WERI-Rb-1 (cell line): ENCODE results near the gene MRGPRG.

ENCODE experiments used
- DNase-seq: peaks from one replicate; pipeline ENCODE4 v3.0.0-alpha.2; 2020
- H3K27ac ChIP-seq: fragments of 250-450 bp; sonication (Bioruptor Pico); 2 replicates; pipeline ENCODE4 v1.5.1; 2020; ENCODE audit warnings: mild to moderate bottlenecking, moderate library complexity
- H3K27me3 ChIP-seq: fragments of 250-450 bp; sonication (Bioruptor Pico); 2 replicates; pipeline ENCODE4 v1.5.1; 2021; ENCODE audit warnings: mild to moderate bottlenecking, low read depth, moderate library complexity; ENCODE audit not compliant: insufficient read depth, severe bottlenecking
- H3K36me3 ChIP-seq: fragments of 250-450 bp; sonication (Bioruptor Pico); 2 replicates; pipeline ENCODE4 v1.5.1; 2020; ENCODE audit warnings: mild to moderate bottlenecking, moderate library complexity
- H3K4me3 ChIP-seq: 2 replicates; pipeline ENCODE4 v1.5.1; 2011; ENCODE audit warnings: low read depth, mild to moderate bottlenecking, control low read depth, low read length
- H3K9me3 ChIP-seq: fragments of 250-450 bp; sonication (Bioruptor Pico); 2 replicates; pipeline ENCODE4 v1.5.1; 2021; ENCODE audit warnings: mild to moderate bottlenecking, moderate library complexity; ENCODE audit not compliant: severe bottlenecking
- CTCF ChIP-seq: IDR thresholded peaks from 2 replicates; pipeline ENCODE4 v1.5.1; 2011; ENCODE audit warnings: low read depth, mild to moderate bottlenecking, control low read depth, inconsistent platforms, low read length

MRGPRG gene

GRCh38 chr11:3201112-3201581 is 17.5 kb downstream of the MRGPRG start:
- no peaks in the 10 kb centered on the region for H3K36me3 ChIP-seq
- no peak for DNase-seq
- H3K27ac ChIP-seq = no peak overlapping the region
- H3K9me3 ChIP-seq = no peaks in the 10 kb centered on the region
- H3K27me3 ChIP-seq = peaks cover 6% of the 10 kb centered on the region
- TF ChIP-seq CTCF = no peak
- no peak overlapping the region for H3K4me3 ChIP-seq

GRCh38 chr11:3200388-3201111 is 18.1 kb downstream of the MRGPRG start:
- Histone ChIP-seq H3K27ac (no peak overlapping the region), H3K9me3 (no peaks in the 10 kb centered on the region), H3K36me3 (no peaks in the 10 kb centered on the region), H3K27me3 (peaks cover 6% of the 10 kb centered on the region), H3K4me3 (no peak overlapping the region)
- DNase-seq = no peak
- TF ChIP-seq CTCF = no peak

GRCh38 chr11:3199537-3200295 is 18.9 kb downstream of the MRGPRG start:
- Histone ChIP-seq H3K27ac (no peak overlapping the region), H3K4me3 (no peak overlapping the region), H3K9me3 (no peaks in the 10 kb centered on the region), H3K36me3 (no peaks in the 10 kb centered on the region), H3K27me3 (peaks cover 6% of the 10 kb centered on the region)
- TF ChIP-seq CTCF = no peak
- no peak for DNase-seq

- Histone ChIP-seq H3K4me3 (no peak overlapping the region), H3K27ac (no peak overlapping the region), H3K9me3 (no peaks in the 10 kb centered on the region), H3K36me3 (no peaks in the 10 kb centered on the region), H3K27me3 (peaks cover 5% of the 10 kb centered on the region)
- DNase-seq = no peak
- no peak for TF ChIP-seq CTCF
Observed at GRCh38 chr11:3198815-3199214, 19.8 kb downstream of the MRGPRG start.

- Histone ChIP-seq H3K27me3 (no peaks in the 10 kb centered on the region), H3K27ac (no peak overlapping the region), H3K36me3 (no peaks in the 10 kb centered on the region), H3K4me3 (no peak overlapping the region), H3K9me3 (no peaks in the 10 kb centered on the region)
- DNase-seq = no peak
- TF ChIP-seq CTCF = no peak
Observed at GRCh38 chr11:3197878-3198528, 20.6 kb downstream of the MRGPRG start.
